CD4-positive, alpha-beta T cell treated with Interleukin-1 beta for 1 hour (primary cell): ENCODE results near the gene CACNA1A.

Experiments used
- DNase-seq, 2 donors: peaks; one replicate each; pipeline ENCODE4 v3.0.0-alpha.2; 2020 to 2022

Gene CACNA1A

DNA sequence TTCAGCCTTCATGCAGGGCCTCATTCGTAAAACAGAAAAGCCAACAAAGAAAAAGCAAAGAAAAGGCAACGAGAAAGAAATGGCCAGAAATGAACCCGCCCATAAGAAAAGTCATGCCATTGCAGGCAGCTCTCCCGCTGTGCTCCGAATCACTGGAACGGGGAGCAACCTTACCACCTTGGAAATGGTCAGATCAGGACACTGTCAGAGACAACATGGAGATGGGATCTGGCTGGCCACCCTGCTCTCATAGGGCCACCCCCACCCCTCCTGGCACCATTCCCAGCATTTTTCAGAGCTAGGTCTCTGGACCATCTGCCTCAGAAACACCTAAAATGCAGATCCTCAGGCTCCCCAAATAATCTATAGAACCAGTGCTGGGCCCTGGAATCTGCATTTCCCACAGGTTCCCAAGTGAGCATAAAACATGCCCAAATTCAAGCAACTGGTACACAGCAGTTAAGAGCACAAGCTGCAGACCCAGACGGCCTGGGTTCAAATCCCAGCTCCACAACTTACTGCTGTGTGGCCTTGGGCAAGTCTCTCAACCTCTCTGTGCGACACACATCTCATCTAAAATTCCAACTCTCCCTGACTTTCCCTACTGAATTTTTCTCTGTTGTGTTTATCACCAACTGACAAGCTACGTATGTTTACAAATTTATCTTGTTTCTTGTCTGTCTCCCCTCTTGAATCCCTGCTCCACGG, 204.5 kb downstream of the CACNA1A start:
- no peak for DNase-seq

DNA sequence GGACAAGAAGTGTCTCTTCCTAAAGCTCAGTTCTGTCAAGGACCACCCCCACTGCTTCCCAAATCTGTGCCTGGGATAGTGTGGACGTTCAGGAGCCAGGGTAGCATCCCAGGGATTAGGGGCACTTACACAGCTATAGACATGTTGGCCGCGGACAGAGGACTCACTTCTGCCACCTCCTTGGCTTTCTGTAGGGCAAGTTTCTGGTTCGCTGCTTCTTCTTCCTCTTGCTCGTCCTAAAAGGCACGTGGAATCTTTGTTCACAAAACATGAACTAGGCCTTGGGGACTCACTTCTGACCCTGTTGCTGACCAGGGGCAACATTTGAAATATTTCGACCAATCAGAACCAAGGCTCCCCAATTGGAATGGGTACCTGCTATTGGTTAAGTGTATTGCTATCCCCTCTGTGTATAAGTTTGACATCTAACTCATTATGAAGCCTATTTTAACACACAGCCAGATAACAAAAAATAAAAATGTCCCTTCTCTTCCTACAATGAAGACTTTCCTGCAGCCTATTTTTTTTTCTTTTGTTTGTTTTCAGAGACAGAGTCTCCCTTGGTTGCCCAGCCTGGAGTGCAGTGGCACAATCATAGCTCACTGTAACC, 205.8 kb downstream of the CACNA1A start:
- DNase-seq, result no peak

DNA sequence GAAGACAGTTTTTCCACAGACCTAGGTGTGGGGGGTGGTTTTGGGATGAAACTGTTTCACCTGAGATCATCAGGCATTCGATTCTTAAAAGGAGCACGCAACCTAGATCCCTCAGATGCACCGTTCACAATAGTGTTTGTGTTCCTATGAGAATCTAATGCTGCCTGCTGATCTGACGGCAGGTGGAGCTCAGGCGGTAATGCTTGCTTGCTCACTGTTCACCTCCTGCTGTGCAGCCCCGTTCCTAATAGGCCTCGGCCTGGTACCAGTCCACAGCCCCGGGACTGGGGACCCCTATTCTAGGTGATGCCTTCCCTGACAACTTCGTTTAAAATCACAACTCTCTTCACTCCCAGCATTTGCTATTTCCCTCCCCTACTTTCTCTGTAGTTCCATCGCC, 206.4 kb downstream of the CACNA1A start:
- DNase-seq, result no peak

DNA sequence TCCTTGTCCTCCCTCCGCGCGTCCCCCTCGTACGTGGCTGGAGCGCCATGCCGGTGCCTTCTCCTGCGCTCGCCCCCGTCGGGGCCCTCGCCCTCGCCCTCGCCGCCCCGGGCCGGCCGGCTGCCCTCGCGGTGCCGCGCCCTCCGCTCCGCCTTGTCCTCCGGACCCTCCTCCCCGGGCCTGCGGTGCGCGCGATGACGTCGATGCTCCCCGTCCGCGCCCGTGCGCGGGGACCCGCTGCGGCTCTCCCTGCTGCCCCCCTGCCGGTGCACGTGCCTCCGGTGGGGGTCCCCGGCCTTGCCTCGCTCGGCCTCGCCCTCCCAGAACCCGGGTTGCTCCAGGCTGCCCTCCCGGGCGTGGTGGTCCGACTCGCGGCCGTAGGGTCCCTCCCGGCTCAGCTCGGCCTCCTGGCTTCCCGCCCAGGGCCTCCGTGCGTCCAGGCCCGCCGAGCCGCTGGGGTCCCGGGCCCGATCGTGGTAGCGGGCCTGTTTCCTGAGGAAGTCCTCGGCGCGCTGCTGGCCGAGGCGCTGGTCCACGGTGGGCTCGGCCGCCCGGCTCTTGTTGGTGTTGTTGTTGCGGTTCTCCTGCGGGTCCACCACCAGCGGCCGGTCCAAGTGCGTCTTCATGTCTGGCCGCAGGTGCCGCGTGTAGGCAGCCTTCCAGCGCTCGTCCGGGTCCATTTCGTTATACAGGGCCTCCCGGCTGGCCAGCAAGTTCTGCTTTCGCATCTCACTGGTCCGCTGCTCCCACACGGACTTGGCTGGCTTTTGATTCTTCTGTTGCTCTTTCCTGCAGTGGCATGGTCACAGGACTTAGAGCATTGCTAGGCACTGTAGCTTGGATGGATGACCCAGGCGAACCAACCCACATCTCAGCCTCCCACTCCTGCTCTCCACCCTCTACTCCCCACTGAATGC, 207.5 kb downstream of the CACNA1A start:
- no peak for DNase-seq

DNA sequence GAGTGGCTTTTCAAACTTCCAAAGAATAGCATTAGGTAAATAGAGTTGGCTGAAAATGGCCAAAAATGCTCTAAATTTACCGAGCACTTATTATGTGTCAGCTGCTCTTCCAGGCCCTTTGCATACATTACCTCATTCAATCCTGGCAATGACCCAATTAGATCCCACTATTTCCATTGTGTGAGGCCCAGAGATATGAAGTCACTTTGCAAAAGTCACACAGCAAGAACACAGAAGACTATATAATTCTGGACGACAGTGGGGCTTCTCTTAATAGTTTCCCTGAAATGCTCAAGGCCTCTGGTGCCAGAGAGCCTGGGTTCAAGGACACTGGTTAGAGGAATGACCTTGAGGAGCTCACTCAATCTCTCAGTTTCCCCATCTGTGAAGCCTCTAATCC, 209.3 kb downstream of the CACNA1A start:
- DNase-seq, result no peak

DNA sequence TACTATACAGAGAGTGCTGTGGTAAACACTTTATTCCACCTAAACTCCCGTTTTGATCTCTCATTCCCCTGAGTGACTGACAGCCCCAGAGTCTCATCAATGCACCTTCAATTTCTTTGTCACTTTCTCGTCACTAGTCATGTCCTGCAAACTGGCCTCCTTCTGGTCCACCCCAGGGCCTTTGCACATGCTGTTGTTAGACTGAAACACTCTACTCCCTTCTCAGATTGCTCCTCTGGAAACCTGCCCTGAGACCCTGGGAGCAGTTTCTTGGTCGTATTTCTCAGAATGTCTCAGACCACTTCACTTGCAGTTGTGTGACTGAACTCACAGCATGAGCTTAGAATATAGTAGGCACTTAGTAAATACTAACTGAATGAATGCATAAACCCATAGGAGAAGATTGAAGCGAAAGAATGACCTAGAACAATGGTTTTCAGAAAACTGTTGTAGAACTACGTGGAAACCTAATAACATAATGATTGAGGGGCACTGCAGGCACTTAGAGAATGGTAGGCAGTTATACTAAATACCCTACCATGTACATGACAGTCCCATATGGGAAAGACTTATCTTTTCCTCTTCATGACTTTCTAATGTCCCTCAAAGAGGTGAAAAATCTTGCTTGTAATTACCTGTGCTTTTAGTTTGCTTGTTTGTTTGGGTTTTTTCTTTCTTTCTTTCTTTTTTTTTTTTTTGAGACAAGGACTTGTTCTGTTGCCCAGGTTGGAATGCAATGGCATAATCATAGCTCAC, 211.3 kb downstream of the CACNA1A start:
- no peak for DNase-seq

DNA sequence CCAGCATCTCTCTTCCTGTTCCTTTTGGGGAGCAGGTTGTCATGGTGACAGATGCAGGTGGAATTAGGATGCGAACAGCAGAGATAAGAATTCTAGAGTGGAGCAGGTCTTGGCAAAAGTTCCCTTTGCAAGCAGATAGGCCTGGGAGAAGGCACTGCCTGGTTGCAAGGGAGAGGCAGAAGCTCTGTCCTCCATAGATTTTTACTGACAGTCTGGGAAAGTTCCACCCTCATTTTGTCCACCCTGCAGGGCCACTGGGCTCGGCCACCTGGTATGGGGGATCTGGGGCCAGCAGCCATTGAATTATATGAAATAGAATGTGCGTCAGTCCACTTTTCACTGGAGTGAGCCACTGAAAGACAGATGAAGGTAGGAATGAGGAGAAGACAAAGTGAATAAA, 214.4 kb downstream of the CACNA1A start:
- no peak for DNase-seq

DNA sequence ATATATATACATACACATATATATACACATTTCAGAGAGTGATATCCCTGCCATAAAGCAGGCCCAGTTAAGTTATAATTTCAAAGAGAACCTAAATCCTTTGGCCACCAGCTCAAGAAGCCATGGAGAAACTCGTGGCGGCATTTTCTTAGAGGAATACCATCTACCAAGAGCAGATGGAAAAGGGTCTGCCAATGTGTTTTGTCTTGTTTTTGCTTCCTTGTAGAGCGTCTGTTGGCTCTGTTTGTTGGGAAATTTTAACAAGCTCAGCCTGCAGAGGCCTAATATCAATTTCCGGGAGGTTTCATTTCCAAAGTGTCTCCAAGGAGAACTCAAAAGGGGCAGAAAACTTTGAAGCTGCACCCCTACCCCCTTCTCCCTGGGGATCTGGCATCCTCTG, 215.5 kb downstream of the CACNA1A start:
- DNase-seq, result no peak

DNA sequence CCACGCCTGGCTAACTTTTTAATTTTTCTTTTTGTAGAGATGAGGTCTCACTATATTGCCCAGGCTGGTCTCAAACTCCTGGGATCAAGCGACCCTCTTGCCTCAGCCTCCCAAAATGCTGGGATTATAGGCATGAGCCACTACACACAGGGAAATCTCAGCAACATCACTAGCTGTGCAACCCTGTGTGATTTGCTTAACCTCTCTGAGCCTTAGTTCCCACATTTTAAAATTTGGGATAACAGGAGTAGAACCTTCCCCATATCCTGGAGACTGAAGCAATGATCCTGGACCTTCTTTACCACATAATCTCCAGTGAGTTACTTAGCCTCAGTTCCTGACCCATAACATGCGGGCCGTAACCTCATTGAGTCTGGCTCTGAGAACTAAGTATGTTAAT, 217.0 kb downstream of the CACNA1A start:
- DNase-seq, result no peak

DNA sequence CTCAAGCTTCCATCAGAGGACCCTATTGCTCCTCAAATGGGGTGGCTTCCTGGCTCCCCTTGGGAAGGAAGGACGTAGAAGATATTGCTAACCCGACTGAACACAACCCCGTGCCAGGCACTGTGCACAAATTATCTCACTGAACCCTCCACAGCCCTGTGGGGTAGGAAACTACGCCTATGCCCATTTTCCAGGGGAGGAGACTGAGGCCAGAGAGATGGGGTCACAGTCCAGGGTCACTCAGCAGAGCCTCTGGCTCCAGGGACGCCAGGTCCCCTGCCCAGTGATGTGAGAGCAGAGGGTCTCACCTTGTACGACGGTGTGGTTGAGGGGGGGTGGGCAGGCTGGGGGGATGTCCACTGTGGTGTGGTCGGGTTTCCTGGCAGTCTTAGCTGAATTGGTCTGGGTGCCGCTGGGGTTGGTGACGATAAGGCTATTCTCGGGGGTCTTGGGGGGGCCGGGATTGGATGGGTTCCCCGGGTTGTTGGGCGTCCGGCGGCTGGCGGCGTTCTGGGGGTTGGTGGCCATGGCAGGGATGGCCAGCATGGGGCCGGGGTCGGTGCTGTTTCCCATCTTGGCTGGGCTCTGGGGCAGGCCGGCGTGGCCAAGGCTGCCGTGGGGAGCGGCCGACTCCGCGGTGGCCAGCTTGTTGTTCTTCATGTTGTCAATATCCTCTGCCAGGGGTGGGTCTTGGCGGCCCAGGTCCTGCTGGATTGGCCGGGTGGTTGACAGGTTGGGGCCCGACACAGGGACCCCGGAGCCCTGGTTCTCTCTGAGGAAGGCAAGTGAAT, 219.9 kb downstream of the CACNA1A start:
- no peak for DNase-seq

DNA sequence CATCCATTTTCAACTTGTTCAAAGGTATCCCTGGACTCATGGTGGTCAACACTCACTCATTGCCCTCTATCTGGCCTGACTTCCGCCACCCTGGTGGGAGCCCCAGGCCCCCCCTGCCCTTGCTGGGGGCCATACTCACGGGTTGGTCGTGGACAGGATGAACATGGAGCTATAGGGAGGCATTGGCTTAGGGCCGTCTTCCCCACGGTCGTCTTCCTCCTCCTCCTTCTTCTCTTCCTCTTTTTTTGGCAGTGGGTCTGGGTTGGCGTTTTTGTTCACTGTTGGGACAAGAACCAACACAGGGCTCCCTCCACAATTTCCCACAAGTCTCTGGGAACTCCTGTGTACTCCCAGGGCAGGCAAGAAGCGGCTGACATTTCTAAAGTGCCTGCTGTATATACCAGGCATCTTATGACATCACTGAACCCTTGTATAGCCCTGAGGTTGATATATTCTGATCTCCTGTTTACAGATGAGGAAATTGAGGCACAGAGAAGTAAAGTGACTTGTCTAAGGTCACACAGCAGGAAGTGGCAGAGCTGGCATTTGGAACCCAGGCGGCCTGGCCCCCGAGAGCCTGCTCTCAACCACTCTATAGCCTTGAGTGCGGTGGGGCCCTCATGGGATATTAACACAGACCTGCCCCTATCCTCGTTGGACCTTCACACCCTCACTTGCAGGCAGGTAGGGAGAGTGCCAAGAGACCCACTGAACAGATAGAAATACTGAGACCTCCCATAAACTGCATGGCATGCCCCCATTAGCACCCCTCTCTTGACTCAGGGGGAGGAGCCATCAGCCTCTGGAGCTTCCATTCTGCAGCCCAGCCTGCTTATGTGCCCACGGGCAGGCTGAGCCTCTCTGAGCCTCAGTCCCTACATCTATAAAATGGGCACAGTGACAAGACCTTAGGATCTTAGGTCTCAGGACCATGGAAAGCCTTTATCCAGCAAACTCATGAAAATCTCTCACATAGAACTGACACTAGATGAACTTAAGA, 221.1 kb downstream of the CACNA1A start:
- DNase-seq, result no peak

DNA sequence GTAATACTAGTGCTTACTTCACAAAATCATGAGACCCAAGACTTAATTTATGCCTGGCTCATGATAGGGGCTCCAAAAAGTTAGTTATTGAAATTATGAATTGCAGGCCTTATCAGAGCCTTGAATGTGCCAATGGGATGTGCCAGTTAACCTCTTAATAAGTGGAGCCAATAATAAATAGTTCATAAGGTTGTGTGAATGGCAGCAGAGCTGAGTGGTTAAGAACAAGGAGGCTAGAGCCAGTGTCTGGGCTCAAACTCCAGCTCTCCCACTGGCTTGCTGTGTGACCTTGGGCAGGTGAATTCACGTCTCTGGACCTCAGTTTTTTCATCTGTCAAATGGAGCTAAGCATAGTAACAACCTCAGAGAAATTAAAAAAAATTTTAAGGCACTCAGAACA, 222.4 kb downstream of the CACNA1A start:
- no peak for DNase-seq

DNA sequence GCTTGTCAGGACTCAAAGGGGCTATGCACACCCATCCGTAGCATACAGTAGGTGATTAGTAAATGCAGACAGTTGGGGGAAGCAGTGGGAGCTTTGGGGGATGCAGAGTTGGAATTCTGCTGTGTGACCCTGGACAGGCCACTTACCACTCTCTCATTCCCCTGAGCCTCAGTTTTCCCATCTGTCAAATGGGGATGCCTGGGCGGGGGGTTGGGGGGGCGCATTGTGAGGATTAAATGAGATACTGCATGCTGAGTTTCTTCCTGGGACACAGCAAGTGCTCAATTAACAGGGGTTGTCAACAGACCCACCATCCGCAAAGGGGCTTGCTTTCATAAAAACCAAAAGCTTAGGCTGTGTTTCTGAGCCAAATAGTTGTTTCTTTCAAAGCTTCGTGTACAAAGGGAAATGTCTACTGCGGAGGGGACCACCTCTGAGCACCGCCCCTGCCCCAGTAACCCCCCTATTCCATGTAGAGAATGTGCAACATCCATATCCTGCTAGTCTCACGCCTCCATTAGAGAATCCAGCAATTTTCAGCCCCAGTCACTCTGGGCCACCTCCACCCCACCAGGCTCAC, 223.7 kb downstream of the CACNA1A start:
- DNase-seq, result no peak

DNA sequence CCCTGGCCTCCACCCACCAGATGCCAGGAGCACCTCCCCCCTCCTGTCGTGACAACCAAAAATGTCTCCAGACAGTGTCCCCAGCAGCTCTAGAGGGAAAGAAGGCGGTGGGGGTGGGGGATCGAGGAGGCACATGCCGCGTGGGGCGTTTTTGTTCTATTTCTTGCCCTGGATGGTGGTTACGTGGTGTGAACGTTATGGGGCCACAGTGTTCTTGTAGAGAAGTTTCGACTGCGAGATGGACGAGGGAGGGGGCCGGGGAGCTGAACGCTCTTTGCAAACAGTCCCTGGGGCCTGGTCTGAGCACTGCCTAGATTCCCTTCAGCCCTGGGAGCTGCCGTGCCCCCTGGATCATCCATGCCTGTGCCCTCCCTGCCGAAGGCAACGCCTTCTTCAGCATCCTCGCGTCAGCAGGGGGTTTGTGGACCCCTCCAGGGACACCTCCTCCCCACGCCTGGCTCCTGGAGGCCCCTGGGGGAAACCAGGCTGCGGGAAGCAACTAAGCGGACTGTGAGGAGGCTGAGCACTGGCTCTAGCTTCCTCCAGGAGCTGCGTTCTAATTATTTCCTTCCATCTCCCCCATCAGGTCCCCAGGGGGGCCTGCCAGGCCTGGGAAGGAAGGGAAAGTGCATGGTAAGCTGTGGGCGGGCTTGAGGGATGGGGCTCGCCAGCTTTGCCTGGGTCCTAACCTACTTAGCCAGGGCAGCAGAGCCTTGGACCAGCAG, 224.6 kb downstream of the CACNA1A start:
- no peak for DNase-seq

DNA sequence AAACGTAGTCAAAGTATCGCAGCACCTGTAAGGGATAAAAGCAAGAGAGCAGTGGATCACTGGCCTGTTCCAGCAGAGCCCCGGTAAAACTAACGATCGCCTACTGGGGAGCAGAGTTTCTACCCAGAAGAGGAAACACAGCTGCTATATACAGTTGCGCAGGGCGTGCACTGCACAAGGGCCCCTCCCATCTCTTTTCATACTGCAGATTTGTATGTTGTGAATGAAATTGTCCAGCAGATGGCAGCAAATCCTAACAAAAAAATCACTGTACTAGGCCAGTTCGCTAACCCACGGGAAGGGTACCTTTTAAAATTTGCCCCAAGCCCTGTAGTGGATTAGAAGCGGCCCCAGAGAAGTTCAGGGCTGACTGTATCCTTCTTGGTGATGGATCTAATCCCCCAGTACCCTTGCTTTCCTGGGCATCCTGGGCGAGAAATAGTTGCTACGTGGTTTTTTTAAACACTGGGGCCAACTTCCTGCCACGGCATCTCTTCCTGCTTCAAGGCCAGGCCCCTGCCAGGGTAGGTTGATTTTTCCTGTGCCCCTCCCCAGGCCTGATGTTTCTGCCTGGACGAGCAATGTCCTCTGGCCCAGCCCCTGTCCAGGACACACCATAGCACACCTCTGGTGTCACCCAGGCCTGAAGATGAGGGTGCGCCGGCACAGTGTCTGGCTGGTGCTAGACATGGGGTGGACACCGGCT, 229.0 kb downstream of the CACNA1A start:
- peak; percentile 66 to 87 for DNase-seq

DNA sequence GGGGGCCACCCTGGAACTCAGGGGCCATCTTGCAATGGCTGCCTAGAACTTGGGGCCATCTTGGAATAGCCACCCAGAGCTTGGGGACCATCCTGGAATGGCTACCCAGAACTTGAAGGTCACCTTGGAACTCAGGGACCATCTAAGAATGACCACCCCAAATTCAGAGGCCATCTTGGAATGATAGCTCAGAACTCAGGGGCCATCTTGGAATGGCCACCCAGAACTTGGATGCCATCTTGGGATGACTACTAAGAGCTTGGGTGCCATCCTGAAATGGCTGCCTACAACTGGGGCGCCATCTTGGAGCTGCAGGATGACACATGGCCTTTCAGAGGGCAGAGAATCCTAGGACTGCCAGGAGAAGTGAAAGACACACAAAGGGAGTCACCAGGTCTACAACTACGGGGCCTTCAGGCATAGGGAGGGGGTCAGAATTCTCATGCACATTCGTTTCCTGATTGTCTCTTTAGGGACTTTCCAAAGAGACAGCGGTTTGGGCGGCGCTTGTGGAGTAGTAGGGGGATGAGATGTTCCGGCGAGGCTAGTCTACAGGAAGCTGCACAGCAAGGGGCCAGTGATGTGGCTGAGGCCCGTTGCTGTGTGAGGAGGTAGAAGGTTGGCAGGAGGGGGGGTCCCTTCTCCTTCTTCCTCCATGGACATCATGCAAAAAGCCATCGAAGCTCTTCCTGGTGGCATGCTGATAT, 231.1 kb downstream of the CACNA1A start:
- DNase-seq, result peak in 1 of 2 donors; percentile 40

DNA sequence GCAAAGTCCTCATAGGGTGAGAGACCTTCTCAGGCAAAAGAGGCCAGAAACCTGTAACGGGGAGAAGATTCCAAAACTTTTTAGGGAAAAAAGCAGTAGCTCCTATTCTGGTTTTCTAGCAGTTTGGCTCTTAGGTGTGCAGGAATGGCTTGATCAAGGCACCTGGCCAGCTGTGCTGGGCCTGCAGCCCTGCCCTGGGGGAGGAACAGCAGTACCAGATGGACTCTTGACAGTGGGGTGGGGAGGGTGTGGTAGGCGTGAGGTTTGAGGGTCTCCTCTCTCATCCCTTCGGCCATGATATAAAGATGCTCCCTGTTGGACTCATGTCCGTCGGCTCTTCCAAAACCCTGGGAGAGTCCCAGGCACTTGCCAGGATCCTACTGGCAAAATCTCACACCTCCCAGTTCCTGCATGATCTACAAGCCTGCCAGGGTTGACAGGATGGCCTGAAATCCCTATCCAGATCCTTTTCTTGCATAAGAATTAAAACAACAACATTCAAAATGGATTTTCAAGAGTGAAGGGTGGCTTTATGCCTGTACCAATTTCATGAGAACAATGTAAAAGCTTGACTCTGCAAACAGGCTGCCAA, 235.7 kb downstream of the CACNA1A start:
- no peak for DNase-seq

DNA sequence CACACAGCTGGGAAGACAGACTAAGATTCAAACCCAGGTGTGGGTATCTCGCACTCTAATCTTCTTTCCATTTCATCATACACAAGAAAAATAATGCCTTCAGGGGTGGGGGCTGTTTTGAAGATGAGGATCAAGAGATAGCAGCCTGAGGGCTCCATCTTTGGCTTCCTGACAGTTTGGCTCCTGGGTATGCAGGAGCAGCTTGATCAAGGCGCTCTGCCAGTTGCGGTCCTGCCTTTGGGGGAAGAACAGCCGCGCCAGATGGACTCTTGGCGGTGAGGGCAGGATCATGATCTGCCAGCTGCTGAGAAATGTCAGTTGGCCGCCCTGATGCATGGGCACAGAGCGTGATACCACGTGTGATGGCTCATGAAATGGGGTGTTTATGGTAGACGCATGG, 236.9 kb downstream of the CACNA1A start:
- DNase-seq, result no peak
